Caco-2 (cell line): ENCODE results near the gene UFD1. TPM values are rescaled to one million over a fixed set of nuclear protein-coding genes. Genes with fewer than 3 reads are reported as not detected.

Experiments
- BruUV-seq: library from RNA; stranded (reverse); fragments of 400-500 nt; replicated peaks from 2 replicates; lab custom pipeline; 2021; lab: Mats Ljungman, UMichigan
- CTCF ChIA-PET: fragments of 300-600 bp; sonication (Branson Sonifier 250); formaldehyde crosslinking; loops from one replicate; lab custom pipeline; 2022; ENCODE audit warnings: antibody characterized with exemption; lab: Charles Lee
- POLR2A ChIA-PET: fragments of 300-600 bp; sonication (Branson Sonifier 250); formaldehyde crosslinking; loops from one replicate; lab custom pipeline; 2022; ENCODE audit warnings: antibody characterized with exemption; lab: Charles Lee
- DNase-seq, 2 experiments: peaks; one replicate each; pipeline versions ENCODE4 v3.0.0 to v3.0.0-alpha.2; 2020 to 2022
- H3K27me3 ChIP-seq: replicated peaks from 2 replicates; pipeline ENCODE4 v1.6.0; 2011; ENCODE audit warnings: low read length; ENCODE audit not compliant: control insufficient read depth, insufficient read depth
- H3K36me3 ChIP-seq: 2 replicates; pipeline ENCODE4 v1.5.1; 2011; ENCODE audit warnings: low read length; ENCODE audit not compliant: control insufficient read depth, insufficient read depth
- H3K4me1 ChIP-seq: fragments of 250-450 bp; sonication (Bioruptor Pico); 2 replicates; pipeline ENCODE4 v1.5.1; 2020; ENCODE audit warnings: mild to moderate bottlenecking
- H3K4me3 ChIP-seq: 2 replicates; pipeline ENCODE4 v1.5.1; 2011; ENCODE audit warnings: low read depth, mild to moderate bottlenecking, control low read depth, low read length
- H3K9me3 ChIP-seq: fragments of 250-450 bp; sonication (Bioruptor Pico); 2 replicates; pipeline ENCODE4 v1.5.1; 2020; ENCODE audit warnings: mild to moderate bottlenecking, moderate library complexity
- H3K27ac Mint-ChIP-seq: one replicate; pipeline ENCODE4 v1.8.0; 2022; ENCODE audit warnings: mixed read lengths; ENCODE audit not compliant: unreplicated experiment
- H3K27me3 Mint-ChIP-seq: one replicate; pipeline ENCODE4 v1.8.0; 2022; ENCODE audit warnings: mixed read lengths; ENCODE audit not compliant: insufficient read depth, unreplicated experiment
- H3K36me3 Mint-ChIP-seq: one replicate; pipeline ENCODE4 v1.8.0; 2022; ENCODE audit warnings: mild to moderate bottlenecking, mixed read lengths; ENCODE audit not compliant: insufficient read depth, unreplicated experiment
- H3K4me1 Mint-ChIP-seq: one replicate; pipeline ENCODE4 v1.8.0; 2022; ENCODE audit warnings: low read depth, mixed read lengths; ENCODE audit not compliant: unreplicated experiment
- H3K4me3 Mint-ChIP-seq: one replicate; pipeline ENCODE4 v1.8.0; 2022; ENCODE audit warnings: mild to moderate bottlenecking, moderate library complexity, mixed read lengths; ENCODE audit not compliant: unreplicated experiment
- H3K9me3 Mint-ChIP-seq: one replicate; pipeline ENCODE4 v1.8.0; 2022; ENCODE audit warnings: mixed read lengths; ENCODE audit not compliant: unreplicated experiment
- intact Hi-C: fragments of 100-400 bp; cut with micrococcal nuclease; formaldehyde crosslinking; loops from one replicate; pipeline ENCODE4 v1.10.0; 2022; ENCODE audit not compliant: unreplicated experiment
- total RNA-seq: library from RNA; stranded (reverse); gene quantifications from 2 replicates; pipeline ENCODE4 v1.2.3, GENCODE V29; 2022
- TF ChIP-seq, protein P1 (sequence below), 2 experiments: fragments of 200-600 bp in 1 of 2; IDR thresholded peaks; 1 replicate in 1 of 2; 2 replicates in 1 of 2; pipeline versions ENCODE4 v1.5.1 to v1.8.0; 2011 to 2022; ENCODE audit warnings: antibody characterized with exemption in 1 of 2, control low read depth in 1 of 2, inconsistent platforms in 1 of 2, low read depth in 1 of 2, low read length in 1 of 2, mild to moderate bottlenecking in 1 of 2, moderate library complexity in 1 of 2; ENCODE audit not compliant: insufficient read depth in 1 of 2, severe bottlenecking in 1 of 2, unreplicated experiment in 1 of 2

Gene UFD1
- total RNA-seq, 1 experiment from 2014 or later = 102 TPM

GRCh38 chr22:19480173-19480568 is 1.2 kb upstream of the UFD1 start:
- H3K9me3 Mint-ChIP-seq = no peaks in the 10 kb centered on the region
- no peak for DNase-seq
- intact Hi-C loops = no loop called here
- CTCF ChIA-PET = interaction anchor here (0.9 to 1.5 kb wide), 3 partner anchors 150 to 301 kb away, joined by 3 to 6 read pairs (median 3); no protein-coding TSS in a partner anchor
- POLR2A ChIA-PET = interaction anchor here (0.7 to 1.0 kb wide), 8 partner anchors 16 to 301 kb away, joined by 3 to 10 read pairs (median 5); partner anchors contain the start of genes C22orf39 and SLC25A1
- Histone ChIP-seq H3K36me3 (0 out of 2 replicates have a peak, but pooled peaks cover 2% of the 10 kb centered on the region), H3K4me3 (peak overlapping the region; percentile 96), H3K4me1 (peaks cover 6% of the 10 kb centered on the region; the same call in 1 of the 2 replicates), H3K9me3 (no peaks in the 10 kb centered on the region), H3K27me3 (no peaks in the 10 kb centered on the region)
- peaks cover 57% of the 10 kb centered on the region for H3K36me3 Mint-ChIP-seq
- no TSS peak for BruUV-seq
- H3K27ac Mint-ChIP-seq = peak overlapping the region; percentile 100
- H3K4me1 Mint-ChIP-seq = peaks cover 23% of the 10 kb centered on the region
- H3K27me3 Mint-ChIP-seq = no peaks in the 10 kb centered on the region
- H3K4me3 Mint-ChIP-seq = peak overlapping the region; percentile 95
- TF ChIP-seq, protein P1, sequence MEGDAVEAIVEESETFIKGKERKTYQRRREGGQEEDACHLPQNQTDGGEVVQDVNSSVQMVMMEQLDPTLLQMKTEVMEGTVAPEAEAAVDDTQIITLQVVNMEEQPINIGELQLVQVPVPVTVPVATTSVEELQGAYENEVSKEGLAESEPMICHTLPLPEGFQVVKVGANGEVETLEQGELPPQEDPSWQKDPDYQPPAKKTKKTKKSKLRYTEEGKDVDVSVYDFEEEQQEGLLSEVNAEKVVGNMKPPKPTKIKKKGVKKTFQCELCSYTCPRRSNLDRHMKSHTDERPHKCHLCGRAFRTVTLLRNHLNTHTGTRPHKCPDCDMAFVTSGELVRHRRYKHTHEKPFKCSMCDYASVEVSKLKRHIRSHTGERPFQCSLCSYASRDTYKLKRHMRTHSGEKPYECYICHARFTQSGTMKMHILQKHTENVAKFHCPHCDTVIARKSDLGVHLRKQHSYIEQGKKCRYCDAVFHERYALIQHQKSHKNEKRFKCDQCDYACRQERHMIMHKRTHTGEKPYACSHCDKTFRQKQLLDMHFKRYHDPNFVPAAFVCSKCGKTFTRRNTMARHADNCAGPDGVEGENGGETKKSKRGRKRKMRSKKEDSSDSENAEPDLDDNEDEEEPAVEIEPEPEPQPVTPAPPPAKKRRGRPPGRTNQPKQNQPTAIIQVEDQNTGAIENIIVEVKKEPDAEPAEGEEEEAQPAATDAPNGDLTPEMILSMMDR (IDR thresholded peaks at IDR 0.05; ENCODE audit: insufficient read depth in 1 of 2, low read depth in 1 of 2, low read length in 1 of 2, severe bottlenecking in 1 of 2, unreplicated experiment in 1 of 2) = no peak

- peaks cover 23% of the 10 kb centered on the region for H3K4me1 Mint-ChIP-seq
- H3K27ac Mint-ChIP-seq = peak within 1 kb of the TSS; percentile 100
- H3K36me3 Mint-ChIP-seq = peaks cover 52% of the 10 kb centered on the region
- H3K9me3 Mint-ChIP-seq = no peaks in the 10 kb centered on the region
- ChIA-PET POLR2A (interaction anchor here (0.7 to 1.0 kb wide), 10 partner anchors 16 to 301 kb away, joined by 3 to 10 read pairs (median 4); partner anchors contain the start of genes C22orf39, MRPL40 and SLC25A1), CTCF (interaction anchor here (0.9 to 1.5 kb wide), 3 partner anchors 150 to 300 kb away, joined by 3 to 6 read pairs (median 3); no protein-coding TSS in a partner anchor)
- peak within 1 kb of the TSS; percentile 96 for H3K4me3 ChIP-seq
- H3K36me3 ChIP-seq = 0 out of 2 replicates have a peak, but pooled peaks cover 2% of the 10 kb centered on the region
- H3K27me3 Mint-ChIP-seq = no peaks in the 10 kb centered on the region
- TF ChIP-seq, protein P1 (IDR thresholded peaks at IDR 0.05; ENCODE audit: insufficient read depth in 1 of 2, low read depth in 1 of 2, low read length in 1 of 2, severe bottlenecking in 1 of 2, unreplicated experiment in 1 of 2) = no peak
- peak; percentile 95 to 97 for DNase-seq
- intact Hi-C loops = loop anchor here (1.0 to 10.0 kb wide), 4 partner anchors 32 to 302 kb away; partner anchors contain the start of genes C22orf39, MRPL40 and SLC25A1
- H3K4me3 Mint-ChIP-seq = peak within 1 kb of the TSS; percentile 95
- H3K4me1 ChIP-seq = peaks cover 6% of the 10 kb centered on the region; the same call in 1 of the 2 replicates
- H3K27me3 ChIP-seq = no peaks in the 10 kb centered on the region
- BruUV-seq = no TSS peak
- H3K9me3 ChIP-seq = no peaks in the 10 kb centered on the region
Measured at GRCh38 chr22:19479355-19480172, 571 bp upstream of the UFD1 start, which contains the start of gene CDC45. Gene CDC45 (plus strand): TSS chr22:19479920. CDS start chr22:19479969, 49 bp downstream.
